HEK293 (cell line): ENCODE results near the gene CIZ1.

Source experiments
- CTCF ChIP-seq: fragments of 450-650 bp; formaldehyde crosslinking; IDR thresholded peaks from 2 replicates; pipeline ENCODE4 v1.5.1; 2016; ENCODE audit warnings: missing biosample characterization, missing genetic modification characterization
- GFI1B ChIP-seq: fragments of 450-650 bp; formaldehyde crosslinking; IDR thresholded peaks from 2 replicates; pipeline ENCODE4 v1.5.1; 2016; ENCODE audit warnings: missing biosample characterization, missing genetic modification characterization
- GLI2 ChIP-seq: fragments of 450-650 bp; formaldehyde crosslinking; IDR thresholded peaks from 2 replicates; pipeline ENCODE4; 2017; ENCODE audit warnings: missing biosample characterization, missing genetic modification characterization, low read depth, borderline replicate concordance
- GLIS1 ChIP-seq: fragments of 450-650 bp; formaldehyde crosslinking; IDR thresholded peaks from 2 replicates; pipeline ENCODE4 v1.5.1; 2016; ENCODE audit warnings: missing biosample characterization, missing genetic modification characterization
- HIC1 ChIP-seq: fragments of 450-650 bp; formaldehyde crosslinking; IDR thresholded peaks from 2 replicates; pipeline ENCODE4 v1.5.1; 2016; ENCODE audit warnings: missing biosample characterization, missing genetic modification characterization
- KLF10 ChIP-seq: fragments of 450-650 bp; IDR thresholded peaks from 2 replicates; pipeline ENCODE4 v1.5.1; 2018; ENCODE audit warnings: missing biosample characterization, mild to moderate bottlenecking, missing genetic modification characterization
- KLF16 ChIP-seq: fragments of 450-650 bp; formaldehyde crosslinking; IDR thresholded peaks from 2 replicates; pipeline ENCODE4 v1.5.1; 2017; ENCODE audit warnings: missing biosample characterization, missing genetic modification characterization
- KLF17 ChIP-seq: fragments of 450-650 bp; formaldehyde crosslinking; IDR thresholded peaks from 2 replicates; pipeline ENCODE4 v1.5.1; 2016; ENCODE audit warnings: missing biosample characterization, missing genetic modification characterization
- KLF9 ChIP-seq: fragments of 450-650 bp; formaldehyde crosslinking; IDR thresholded peaks from 2 replicates; pipeline ENCODE4 v1.5.1; 2016; ENCODE audit warnings: missing biosample characterization, missing genetic modification characterization, low read depth
- SP2 ChIP-seq: fragments of 450-650 bp; formaldehyde crosslinking; IDR thresholded peaks from 2 replicates; pipeline ENCODE4 v1.5.1; 2016; ENCODE audit warnings: missing biosample characterization, missing genetic modification characterization
- TSHZ1 ChIP-seq: fragments of 450-650 bp; formaldehyde crosslinking; IDR thresholded peaks from 2 replicates; pipeline ENCODE4 v1.5.1; 2016; ENCODE audit warnings: missing biosample characterization, missing genetic modification characterization, borderline replicate concordance
- YY2 ChIP-seq: fragments of 450-650 bp; formaldehyde crosslinking; IDR thresholded peaks from 2 replicates; pipeline ENCODE4 v1.5.1; 2016; ENCODE audit warnings: missing biosample characterization, missing genetic modification characterization
- ZBTB26 ChIP-seq: fragments of 450-650 bp; formaldehyde crosslinking; optimal IDR thresholded peaks from 2 replicates; pipeline ENCODE3; 2016; ENCODE audit warnings: missing biosample characterization, mild to moderate bottlenecking, missing genetic modification characterization
- ZBTB7A ChIP-seq: fragments of 450-650 bp; formaldehyde crosslinking; IDR thresholded peaks from 2 replicates; pipeline ENCODE4 v1.5.1; 2016; ENCODE audit warnings: low read depth, missing biosample characterization, missing genetic modification characterization
- ZBTB8A ChIP-seq: fragments of 450-650 bp; formaldehyde crosslinking; IDR thresholded peaks from 2 replicates; pipeline ENCODE4 v1.5.1; 2016; ENCODE audit warnings: missing biosample characterization, missing genetic modification characterization
- ZNF114 ChIP-seq: fragments of 450-650 bp; formaldehyde crosslinking; IDR thresholded peaks from 2 replicates; pipeline ENCODE4 v1.5.0; 2017; ENCODE audit warnings: missing biosample characterization, missing genetic modification characterization
- ZNF133 ChIP-seq: fragments of 450-650 bp; formaldehyde crosslinking; IDR thresholded peaks from 2 replicates; pipeline ENCODE4 v1.5.1; 2016; ENCODE audit warnings: missing biosample characterization, missing genetic modification characterization
- ZNF146 ChIP-seq: fragments of 450-650 bp; formaldehyde crosslinking; IDR thresholded peaks from 2 replicates; pipeline ENCODE4 v1.5.1; 2016; ENCODE audit warnings: missing biosample characterization, missing genetic modification characterization
- ZNF221 ChIP-seq: fragments of 450-650 bp; formaldehyde crosslinking; IDR thresholded peaks from 2 replicates; pipeline ENCODE4 v1.5.1; 2017; ENCODE audit warnings: missing biosample characterization, missing genetic modification characterization, borderline replicate concordance
- ZNF416 ChIP-seq: fragments of 450-650 bp; formaldehyde crosslinking; IDR thresholded peaks from 2 replicates; pipeline ENCODE4 v1.5.1; 2016; ENCODE audit warnings: missing biosample characterization, missing genetic modification characterization
- ZNF426 ChIP-seq: fragments of 450-650 bp; formaldehyde crosslinking; IDR thresholded peaks from 2 replicates; pipeline ENCODE4 v1.5.1; 2017; ENCODE audit warnings: missing biosample characterization, missing genetic modification characterization, mild to moderate bottlenecking, inconsistent platforms, moderate library complexity
- ZNF501 ChIP-seq: fragments of 450-650 bp; formaldehyde crosslinking; IDR thresholded peaks from 2 replicates; pipeline ENCODE4 v1.5.1; 2016; ENCODE audit warnings: missing biosample characterization, missing genetic modification characterization
- ZNF530 ChIP-seq: fragments of 450-650 bp; formaldehyde crosslinking; IDR thresholded peaks from 2 replicates; pipeline ENCODE4 v1.5.1; 2016; ENCODE audit warnings: low read depth, missing biosample characterization, missing genetic modification characterization
- ZNF610 ChIP-seq: fragments of 450-650 bp; formaldehyde crosslinking; IDR thresholded peaks from 2 replicates; pipeline ENCODE4 v1.5.1; 2016; ENCODE audit warnings: missing biosample characterization, missing genetic modification characterization, borderline replicate concordance
- ZNF629 ChIP-seq: fragments of 450-650 bp; formaldehyde crosslinking; IDR thresholded peaks from 2 replicates; pipeline ENCODE4 v1.5.1; 2017; ENCODE audit warnings: missing biosample characterization, missing genetic modification characterization
- ZNF658 ChIP-seq: fragments of 450-650 bp; formaldehyde crosslinking; IDR thresholded peaks from 2 replicates; pipeline ENCODE4; 2016; ENCODE audit warnings: missing biosample characterization, missing genetic modification characterization
- ZNF660 ChIP-seq: fragments of 450-650 bp; IDR thresholded peaks from 2 replicates; pipeline ENCODE4 v1.5.1; 2018; ENCODE audit warnings: missing biosample characterization, mild to moderate bottlenecking, missing genetic modification characterization
- ZNF670 ChIP-seq: fragments of 450-650 bp; formaldehyde crosslinking; IDR thresholded peaks from 2 replicates; pipeline ENCODE4 v1.5.1; 2016; ENCODE audit warnings: missing biosample characterization, missing genetic modification characterization, low read depth
- ZNF76 ChIP-seq: fragments of 450-650 bp; formaldehyde crosslinking; IDR thresholded peaks from 2 replicates; pipeline ENCODE4; 2016; ENCODE audit warnings: low read depth, missing biosample characterization, missing genetic modification characterization, borderline replicate concordance
- ZSCAN30 ChIP-seq: fragments of 450-650 bp; IDR thresholded peaks from 2 replicates; pipeline ENCODE4 v1.5.1; 2018; ENCODE audit warnings: missing biosample characterization, mild to moderate bottlenecking, missing genetic modification characterization, moderate library complexity
- ZXDB ChIP-seq: fragments of 450-650 bp; formaldehyde crosslinking; IDR thresholded peaks from 2 replicates; pipeline ENCODE4 v1.5.1; 2016; ENCODE audit warnings: missing biosample characterization, missing genetic modification characterization

Gene CIZ1

GRCh38 chr9:128191406-128192046, at the start of gene CIZ1 (continued):
- TF ChIP-seq GLIS1 (tag by site-specific recombination) (peak; percentile 78), ZNF530 (no peak), YY2 (tag by site-specific recombination) (peak; percentile 38; the same call in 1 of the 2 replicates), ZBTB7A (tag by site-specific recombination) (peak; percentile 69; the same call in 1 of the 2 replicates), ZNF146 (tag by site-specific recombination) (no peak), ZNF660 (tag by site-specific recombination) (peak; percentile 67), ZNF114 (tag by site-specific recombination) (no peak), SP2 (tag by site-specific recombination) (peak; percentile 87), TSHZ1 (tag by site-specific recombination) (no peak), KLF9 (tag by site-specific recombination) (peak; percentile 41; the same call in 1 of the 2 replicates), ZNF221 (tag by site-specific recombination) (no peak), ZNF76 (tag by site-specific recombination) (peak; percentile 84), ZNF670 (no peak), ZNF629 (tag by site-specific recombination) (no peak; the same call in 1 of the 2 replicates), ZNF133 (no peak), ZXDB (tag by site-specific recombination) (peak; percentile 68), KLF10 (tag by site-specific recombination) (peak; percentile 57; the same call in 1 of the 2 replicates), ZNF416 (tag by site-specific recombination) (no peak), KLF16 (tag by site-specific recombination) (peak; percentile 65; the same call in 1 of the 2 replicates), ZNF426 (tag by site-specific recombination) (no peak), HIC1 (0 out of 2 replicates have a peak, but pooled peaks have one; percentile 9), ZNF658 (tag by site-specific recombination) (no peak), GLI2 (no peak), ZNF501 (tag by site-specific recombination) (0 out of 2 replicates have a peak, but pooled peaks have one; percentile 35), ZSCAN30 (tag by site-specific recombination) (peak; percentile 84), ZBTB8A (tag by site-specific recombination) (peak; percentile 97), CTCF (peak; percentile 72; the same call in 1 of the 2 replicates), ZNF610 (tag by site-specific recombination) (peak; percentile 49; the same call in 1 of the 2 replicates), KLF17 (peak; percentile 57; the same call in 1 of the 2 replicates), ZBTB26 (peak; percentile 93), GFI1B (tag by site-specific recombination) (no peak)
